Immature natural killer cell (primary cell): Measurements from ENCODE around the gene STARD5. TPM values are rescaled to one million over a fixed set of nuclear protein-coding genes. Genes with fewer than 3 reads are reported as not detected.
A peak's percentile ranks its signal among the peaks of the same experiment; 100 is the strongest.
"Not testable (repeated sequence)": the region's sequence is repeated elsewhere in the genome, so short reads cannot be mapped to it uniquely, and the experiment has no call there.

Experiments
- DNase-seq, 3 donors: peaks; one replicate each; pipeline ENCODE4 v3.0.0; 2022; ENCODE audit warnings: mixed read lengths in 1 of 3
- H3K27ac Mint-ChIP-seq, 6 donors: one replicate each; pipeline ENCODE4 v1.8.0; 2020; ENCODE audit warnings: mixed read lengths in 6 of 6, mild to moderate bottlenecking in 5 of 6, inconsistent platforms in 4 of 6, moderate library complexity in 3 of 6
- H3K27me3 Mint-ChIP-seq, 3 donors: one replicate each; pipeline ENCODE4 v1.8.0; 2020 to 2021; ENCODE audit warnings: low read depth in 3 of 3, mild to moderate bottlenecking in 3 of 3, mixed read lengths in 3 of 3, moderate library complexity in 3 of 3, inconsistent platforms in 1 of 3
- H3K36me3 Mint-ChIP-seq, 3 donors: one replicate each; pipeline ENCODE4 v1.8.0; 2020; ENCODE audit warnings: mixed read lengths in 3 of 3, inconsistent platforms in 2 of 3, mild to moderate bottlenecking in 2 of 3
- H3K4me1 Mint-ChIP-seq, 2 donors: one replicate each; pipeline ENCODE4 v1.8.0; 2020; ENCODE audit warnings: inconsistent platforms in 2 of 2, mild to moderate bottlenecking in 2 of 2, mixed read lengths in 2 of 2, moderate library complexity in 1 of 2
- H3K4me3 Mint-ChIP-seq, 5 donors: one replicate each; pipeline ENCODE4 v1.8.0; 2020; ENCODE audit warnings: mild to moderate bottlenecking in 5 of 5, mixed read lengths in 5 of 5, inconsistent platforms in 3 of 5, moderate library complexity in 3 of 5
- H3K9me3 Mint-ChIP-seq, 6 donors: one replicate each; pipeline ENCODE4 v1.8.0; 2020; ENCODE audit warnings: mild to moderate bottlenecking in 6 of 6, mixed read lengths in 6 of 6, inconsistent platforms in 4 of 6, moderate library complexity in 3 of 6
- polyA plus RNA-seq, 3 donors: library from polyadenylated mRNA; unstranded; fragments of 300-500 nt; fragmentation: Illumina TruSeq; gene quantifications; one replicate each; pipeline ENCODE4 v1.2.3, GENCODE V29; 2021

STARD5 gene
- polyA plus RNA-seq, 3 donors from 2014 or later: 1.7 to 3.8 TPM; not detected in 1

GRCh38 chr15:81332326-81332725, 8.4 kb upstream of the STARD5 start:
- no peak overlapping the region for H3K4me3 Mint-ChIP-seq
- H3K9me3 Mint-ChIP-seq: no peaks in the 10 kb centered on the region
- no peaks in the 10 kb centered on the region for H3K4me1 Mint-ChIP-seq
- H3K36me3 Mint-ChIP-seq: no peaks in the 10 kb centered on the region
- H3K27ac Mint-ChIP-seq: no peak overlapping the region
- no peak for DNase-seq
- H3K27me3 Mint-ChIP-seq: peaks cover 0 to 3% (median 0%) of the 10 kb centered on the region in 3 donors

DNA sequence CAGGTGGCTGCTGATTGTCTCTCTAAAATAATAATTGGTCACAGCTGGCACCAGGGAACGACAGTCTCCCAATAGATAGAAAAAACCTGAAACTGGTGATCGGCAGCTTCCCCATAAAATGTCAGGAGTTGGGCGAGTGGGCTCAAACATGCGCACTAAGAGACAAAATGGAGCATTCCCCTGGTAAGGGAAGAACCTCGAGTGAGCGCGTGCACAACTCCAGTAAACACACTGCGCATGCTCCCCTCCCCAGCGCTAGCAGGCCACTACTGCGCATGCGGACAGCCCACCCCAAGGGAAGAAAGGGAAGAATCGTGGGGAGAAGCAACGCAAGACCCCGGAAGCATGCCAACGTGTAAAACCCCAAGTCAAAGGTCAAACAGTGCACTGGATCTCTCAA, 7.7 kb upstream of the STARD5 start:
- Mint-ChIP-seq H3K27ac (no peak overlapping the region), H3K27me3 (peaks cover 0 to 3% (median 0%) of the 10 kb centered on the region in 3 donors), H3K36me3 (no peaks in the 10 kb centered on the region), H3K4me3 (no peak overlapping the region), H3K4me1 (no peaks in the 10 kb centered on the region), H3K9me3 (no peaks in the 10 kb centered on the region)
- no peak for DNase-seq

DNA sequence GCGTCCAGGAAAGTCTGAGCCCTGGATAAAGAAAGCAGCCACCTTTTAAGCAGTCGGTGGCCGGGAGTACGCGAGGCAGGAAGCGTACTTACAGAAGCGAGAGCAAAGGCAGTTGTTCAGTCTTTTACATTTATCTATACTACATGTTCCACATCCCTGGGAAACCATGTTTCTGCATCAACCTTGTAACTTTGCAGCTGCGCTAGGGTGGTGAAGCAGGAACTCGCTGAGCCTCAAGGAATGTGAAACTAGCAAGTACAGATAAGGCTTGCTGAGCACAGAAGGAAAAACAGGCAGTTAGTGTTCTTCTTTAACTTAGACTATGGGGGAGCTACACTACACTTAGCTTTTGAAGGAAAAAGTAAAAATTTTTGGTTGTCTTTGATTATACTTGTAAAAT, 7.2 kb upstream of the STARD5 start:
- not testable (repeated sequence) for DNase-seq, H3K4me1 Mint-ChIP-seq, H3K9me3 Mint-ChIP-seq, H3K36me3 Mint-ChIP-seq, H3K4me3 Mint-ChIP-seq, H3K27me3 Mint-ChIP-seq, H3K27ac Mint-ChIP-seq

- H3K27me3 Mint-ChIP-seq: peaks cover 0 to 3% (median 0%) of the 10 kb centered on the region in 3 donors
- no peak overlapping the region for H3K4me3 Mint-ChIP-seq
- H3K27ac Mint-ChIP-seq: no peak overlapping the region
- DNase-seq: no peak
- H3K36me3 Mint-ChIP-seq: no peaks in the 10 kb centered on the region
- H3K9me3 Mint-ChIP-seq: no peaks in the 10 kb centered on the region
- H3K4me1 Mint-ChIP-seq: no peaks in the 10 kb centered on the region
Observed at GRCh38 chr15:81330366-81331090, 6.6 kb upstream of the STARD5 start.

GRCh38 chr15:81329446-81329845, 5.5 kb upstream of the STARD5 start:
- no peak overlapping the region for H3K4me3 Mint-ChIP-seq
- DNase-seq: no peak
- H3K36me3 Mint-ChIP-seq: no peaks in the 10 kb centered on the region
- no peak overlapping the region for H3K27ac Mint-ChIP-seq
- H3K27me3 Mint-ChIP-seq: peaks cover 0 to 5% (median 2%) of the 10 kb centered on the region in 3 donors
- no peaks in the 10 kb centered on the region for H3K9me3 Mint-ChIP-seq
- H3K4me1 Mint-ChIP-seq: peaks cover 3 to 5% of the 10 kb centered on the region in 2 donors

DNA sequence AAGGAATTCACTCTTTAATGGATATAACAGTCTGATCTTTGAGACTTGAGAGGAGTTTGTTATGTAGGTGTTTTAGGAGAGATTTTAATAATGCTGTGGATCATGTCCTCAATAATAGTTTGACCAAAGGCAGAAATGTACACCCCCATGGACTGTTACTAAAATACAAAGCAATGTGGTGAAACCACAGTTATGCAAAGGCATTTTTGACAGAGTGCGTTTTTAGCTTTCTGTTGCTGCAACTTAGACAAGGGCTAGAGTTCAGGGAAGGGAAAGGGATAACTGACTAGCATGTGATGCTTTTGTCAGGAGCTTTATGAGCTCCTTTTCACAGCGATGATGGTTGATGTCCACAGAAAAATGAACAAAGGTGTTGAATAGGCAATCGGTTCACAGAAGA, 3.6 kb upstream of the STARD5 start:
- H3K4me1 Mint-ChIP-seq: peaks cover 15 to 22% of the 10 kb centered on the region in 2 donors
- H3K4me3 Mint-ChIP-seq: no peak overlapping the region
- H3K36me3 Mint-ChIP-seq: no peaks in the 10 kb centered on the region
- no peak for DNase-seq
- no peaks in the 10 kb centered on the region for H3K9me3 Mint-ChIP-seq
- peaks cover 0 to 7% (median 5%) of the 10 kb centered on the region in 3 donors for H3K27me3 Mint-ChIP-seq
- H3K27ac Mint-ChIP-seq: no peak overlapping the region

- no peak for DNase-seq
- peaks cover 15 to 24% of the 10 kb centered on the region in 2 donors for H3K4me1 Mint-ChIP-seq
- no peaks in the 10 kb centered on the region for H3K9me3 Mint-ChIP-seq
- H3K36me3 Mint-ChIP-seq: no peaks in the 10 kb centered on the region
- peaks cover 0 to 7% (median 5%) of the 10 kb centered on the region in 3 donors for H3K27me3 Mint-ChIP-seq
- no peak overlapping the region for H3K4me3 Mint-ChIP-seq
- no peak overlapping the region for H3K27ac Mint-ChIP-seq
Observed at GRCh38 chr15:81326466-81327212, 2.7 kb upstream of the STARD5 start.

DNA sequence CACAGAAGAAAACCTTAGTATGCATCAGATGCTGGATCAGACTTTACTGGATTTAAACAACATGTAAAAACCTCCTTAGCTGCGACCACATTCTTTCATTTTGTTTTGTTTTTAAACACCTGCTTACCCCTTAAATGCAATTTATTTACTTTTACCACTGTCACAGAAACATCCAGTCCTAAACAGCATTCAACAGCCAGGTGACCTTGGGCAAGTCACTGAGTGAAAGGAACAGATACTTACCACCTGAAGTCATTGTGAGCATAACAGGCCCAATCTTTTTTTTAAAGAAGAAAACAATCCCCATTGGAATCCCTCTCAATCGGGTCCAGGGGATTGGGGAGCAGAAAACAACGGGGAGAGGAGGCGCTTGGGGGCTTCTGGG, 390 bp downstream of the STARD5 start:
- Mint-ChIP-seq H3K27me3 (peaks cover 0 to 7% (median 3%) of the 10 kb centered on the region in 3 donors), H3K4me3 (peak overlapping the region; percentile 94 to 99 (median 98)), H3K36me3 (peaks cover 0 to 2% (median 1%) of the 10 kb centered on the region in 3 donors), H3K9me3 (no peaks in the 10 kb centered on the region), H3K27ac (peak overlapping the region; percentile 18 to 91 (median 76)), H3K4me1 (peaks cover 15 to 24% of the 10 kb centered on the region in 2 donors)
- no peak for DNase-seq

DNA sequence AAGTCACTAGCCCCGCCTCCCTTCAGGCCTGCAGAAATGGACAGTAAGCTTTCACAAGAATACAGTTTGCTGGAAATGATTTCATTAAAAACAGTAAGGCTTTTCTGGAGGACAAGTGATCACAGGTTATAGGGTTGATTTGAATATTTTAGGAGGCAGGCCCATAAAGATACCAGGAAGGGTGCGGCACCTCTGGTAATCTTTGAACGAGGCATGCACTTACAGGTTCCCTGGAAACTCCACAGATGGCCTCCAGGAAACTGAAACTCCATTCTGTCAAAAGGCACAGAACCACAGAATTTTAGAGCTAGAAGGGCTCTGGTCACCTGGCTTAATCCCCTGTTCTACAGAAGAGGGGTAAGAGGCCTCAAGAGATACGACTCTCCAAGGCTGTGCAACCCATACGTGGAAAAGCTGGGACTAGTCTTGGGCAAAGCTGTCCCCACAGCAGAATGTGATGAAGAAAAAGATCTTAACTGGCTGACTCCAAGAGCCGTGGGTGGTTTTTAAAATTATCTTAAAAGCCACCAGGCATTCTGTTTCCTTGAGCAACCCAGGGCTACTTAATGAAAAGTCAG, 1.2 kb downstream of the STARD5 start:
- H3K4me1 Mint-ChIP-seq: peaks cover 15 to 24% of the 10 kb centered on the region in 2 donors
- DNase-seq: no peak
- H3K4me3 Mint-ChIP-seq: peak overlapping the region in 3 of 5 donors; percentile 47 to 55 (median 50)
- no peaks in the 10 kb centered on the region for H3K9me3 Mint-ChIP-seq
- H3K27ac Mint-ChIP-seq: peak overlapping the region in 3 of 6 donors; percentile 13 to 28 (median 21)
- H3K36me3 Mint-ChIP-seq: peaks cover 0 to 4% (median 4%) of the 10 kb centered on the region in 3 donors
- H3K27me3 Mint-ChIP-seq: peaks cover 0 to 7% (median 3%) of the 10 kb centered on the region in 3 donors

- H3K4me1 Mint-ChIP-seq: peaks cover 15 to 25% of the 10 kb centered on the region in 2 donors
- H3K27me3 Mint-ChIP-seq: peaks cover 0 to 7% (median 3%) of the 10 kb centered on the region in 3 donors
- no peak overlapping the region for H3K4me3 Mint-ChIP-seq
- H3K36me3 Mint-ChIP-seq: peaks cover 0 to 4% (median 4%) of the 10 kb centered on the region in 3 donors
- H3K27ac Mint-ChIP-seq: no peak overlapping the region
- H3K9me3 Mint-ChIP-seq: no peaks in the 10 kb centered on the region
- DNase-seq: no peak
Observed at GRCh38 chr15:81321667-81322066, 2.3 kb downstream of the STARD5 start.

DNA sequence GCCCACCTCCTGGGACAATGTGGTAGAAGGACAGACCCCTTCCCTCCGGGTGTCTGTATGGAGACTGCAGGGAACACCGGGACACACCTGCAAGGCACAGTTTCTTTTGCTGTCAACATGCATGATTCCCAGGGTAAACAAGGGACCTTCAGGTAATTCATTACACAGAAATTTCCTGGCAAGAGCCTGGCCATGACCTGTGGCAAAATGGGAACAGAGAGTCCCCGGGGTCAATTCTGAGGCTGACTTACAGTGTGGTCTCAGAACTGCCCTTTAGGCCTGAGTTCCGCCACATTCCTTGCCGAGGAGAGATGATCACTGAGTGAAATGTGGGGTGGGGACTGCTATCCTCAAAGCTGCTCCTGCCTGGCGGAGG, 6.3 kb downstream of the STARD5 start:
- no peak for DNase-seq
- Mint-ChIP-seq H3K27me3 (peaks cover 0 to 1% (median 0%) of the 10 kb centered on the region in 3 donors), H3K9me3 (no peaks in the 10 kb centered on the region), H3K36me3 (peaks cover 0 to 6% (median 4%) of the 10 kb centered on the region in 3 donors), H3K4me3 (no peak overlapping the region), H3K4me1 (peaks cover 31 to 44% of the 10 kb centered on the region in 2 donors), H3K27ac (peak overlapping the region in 3 of 6 donors; percentile 20 to 45 (median 28))

- Mint-ChIP-seq H3K27ac (peak overlapping the region; percentile 61 to 96 (median 88)), H3K4me3 (peak overlapping the region in 2 of 5 donors; percentile 24 to 28), H3K27me3 (peaks cover 0 to 1% (median 0%) of the 10 kb centered on the region in 3 donors), H3K36me3 (peaks cover 0 to 12% (median 4%) of the 10 kb centered on the region in 3 donors), H3K4me1 (peaks cover 44 to 55% of the 10 kb centered on the region in 2 donors), H3K9me3 (no peaks in the 10 kb centered on the region)
- DNase-seq: no peak
Observed at GRCh38 chr15:81316267-81316666, 7.7 kb downstream of the STARD5 start.

- Mint-ChIP-seq H3K9me3 (no peaks in the 10 kb centered on the region), H3K27ac (peak overlapping the region; percentile 61 to 96 (median 88)), H3K36me3 (peaks cover 0 to 12% (median 4%) of the 10 kb centered on the region in 3 donors), H3K4me1 (peaks cover 51 to 62% of the 10 kb centered on the region in 2 donors), H3K4me3 (peak overlapping the region in 2 of 5 donors; percentile 29 to 36), H3K27me3 (peaks cover 0 to 1% (median 0%) of the 10 kb centered on the region in 3 donors)
- DNase-seq: peak in 2 of 3 donors; percentile 41 to 69
Observed at GRCh38 chr15:81315452-81316175, 8.3 kb downstream of the STARD5 start.
